Smooth muscle cell (in vitro differentiated cells): ENCODE results near the gene ARPC1A. TPM values are rescaled to one million over a fixed set of nuclear protein-coding genes. Genes with fewer than 3 reads are reported as not detected.
"Not testable (repeated sequence)": the region's sequence is repeated elsewhere in the genome, so short reads cannot be mapped to it uniquely, and the experiment has no call there.

Experiments
- DNase-seq: peaks from one replicate; lab custom pipeline; 2025; ENCODE audit not compliant: unreplicated experiment; lab: John Stamatoyannopoulos, UW
- H2AFZ ChIP-seq: fragments of 200-600 bp; sonication (generic); 2 replicates; pipeline ENCODE4 v1.6.0; 2016; ENCODE audit warnings: antibody characterized with exemption, low read depth, mild to moderate bottlenecking
- H3F3A ChIP-seq: fragments of 200-600 bp; sonication (generic); 2 replicates; pipeline ENCODE4 v1.6.0; 2017; ENCODE audit warnings: antibody characterized with exemption, low read depth
- H3K27ac ChIP-seq: fragments of 200-600 bp; sonication (generic); 2 replicates; pipeline ENCODE4 v1.5.1; 2016; ENCODE audit warnings: low read depth, mild to moderate bottlenecking
- H3K27me3 ChIP-seq: fragments of 200-600 bp; sonication (generic); 2 replicates; pipeline ENCODE4 v1.6.1; 2016; ENCODE audit warnings: low read depth, mild to moderate bottlenecking
- H3K36me3 ChIP-seq: fragments of 200-600 bp; sonication (generic); 2 replicates; pipeline ENCODE4 v1.5.1; 2016; ENCODE audit warnings: low read depth
- H3K4me1 ChIP-seq: fragments of 200-600 bp; sonication (generic); 2 replicates; pipeline ENCODE4 v1.5.1; 2016; ENCODE audit warnings: low read depth
- H3K4me2 ChIP-seq: fragments of 200-600 bp; sonication (generic); 2 replicates; pipeline ENCODE4 v1.6.0; 2016; ENCODE audit warnings: mild to moderate bottlenecking
- H3K4me3 ChIP-seq: fragments of 200-600 bp; sonication (generic); 2 replicates; pipeline ENCODE4 v1.5.1; 2016; ENCODE audit warnings: mild to moderate bottlenecking
- H3K79me2 ChIP-seq: fragments of 200-600 bp; sonication (generic); 2 replicates; pipeline ENCODE4 v1.6.0; 2016; ENCODE audit warnings: low read depth, mild to moderate bottlenecking
- H3K9ac ChIP-seq: fragments of 200-600 bp; sonication (generic); 2 replicates; pipeline ENCODE4 v1.6.0; 2016; ENCODE audit warnings: low read depth
- H3K9me3 ChIP-seq: fragments of 200-600 bp; sonication (generic); replicated peaks from 2 replicates; pipeline ENCODE4 v1.5.1; 2016; ENCODE audit warnings: low read depth
- H4K20me1 ChIP-seq: fragments of 200-600 bp; sonication (generic); 2 replicates; pipeline ENCODE4 v1.6.0; 2016; ENCODE audit warnings: low read depth
- WGBS: methylation state at CpG from one replicate; pipeline ENCODE4 v1.1.7; 2016; ENCODE audit warnings: low lambda C conversion rate; 5-methylcytosine and 5-hydroxymethylcytosine counted together
- polyA plus RNA-seq: library from polyadenylated mRNA; unstranded; fragments of >200 nt; fragmentation: Nextera tagmentation; extraction: Ambion mirVana; gene quantifications from 2 replicates; pipeline ENCODE4 v1.2.1, GENCODE V29; 2016
- total RNA-seq: library from RNA; depleted of rRNA; stranded (reverse); fragments of >200 nt; gene quantifications from 2 replicates; pipeline ENCODE4 v1.2.3, GENCODE V29; 2014
- TF ChIP-seq, protein P1 (sequence below): fragments of 200-600 bp; sonication (generic); IDR thresholded peaks from 2 replicates; pipeline ENCODE4 v1.5.1; 2017; ENCODE audit warnings: borderline replicate concordance, mild to moderate bottlenecking, antibody characterized with exemption; ENCODE audit not compliant: insufficient read depth, poor library complexity, severe bottlenecking

The ARPC1A gene
- total and polyA plus RNA-seq, 2 experiments from 2014 or later: 85.0 to 113 TPM

DNA sequence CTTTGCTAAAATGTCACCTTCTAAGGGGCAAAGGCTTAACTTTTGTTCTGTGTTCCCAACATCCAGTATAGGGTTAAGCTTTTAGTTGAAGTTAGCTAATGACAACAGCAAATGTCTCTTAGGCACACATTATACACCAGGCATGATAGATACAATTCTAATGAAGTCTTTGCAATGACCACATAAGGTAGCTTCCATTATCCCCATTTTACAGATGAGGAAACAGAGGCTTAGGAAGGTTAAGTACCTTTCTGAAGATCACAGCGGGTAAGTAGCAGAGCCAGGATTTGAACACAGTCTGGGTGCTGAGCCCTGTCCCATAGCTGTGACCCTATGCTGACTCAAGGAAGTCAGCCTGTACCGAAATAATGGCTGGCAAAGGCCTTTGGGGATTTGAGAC is 84.9 kb downstream of the ARPC1A start:
- whole genome bisulfite sequencing: 100% methylated on average over 2 of the region's 2 CpGs
- H3K4me1 ChIP-seq: peaks cover 17% of the 10 kb centered on the region
- no peaks in the 10 kb centered on the region for H3K27me3 ChIP-seq
- H3K36me3 ChIP-seq: peaks cover 10% of the 10 kb centered on the region
- H3K9me3 ChIP-seq: no peaks in the 10 kb centered on the region
- no peaks in the 10 kb centered on the region for H3F3A ChIP-seq
- no peak overlapping the region for H2AFZ ChIP-seq
- H4K20me1 ChIP-seq: peaks cover 45% of the 10 kb centered on the region
- TF ChIP-seq, protein P1, sequence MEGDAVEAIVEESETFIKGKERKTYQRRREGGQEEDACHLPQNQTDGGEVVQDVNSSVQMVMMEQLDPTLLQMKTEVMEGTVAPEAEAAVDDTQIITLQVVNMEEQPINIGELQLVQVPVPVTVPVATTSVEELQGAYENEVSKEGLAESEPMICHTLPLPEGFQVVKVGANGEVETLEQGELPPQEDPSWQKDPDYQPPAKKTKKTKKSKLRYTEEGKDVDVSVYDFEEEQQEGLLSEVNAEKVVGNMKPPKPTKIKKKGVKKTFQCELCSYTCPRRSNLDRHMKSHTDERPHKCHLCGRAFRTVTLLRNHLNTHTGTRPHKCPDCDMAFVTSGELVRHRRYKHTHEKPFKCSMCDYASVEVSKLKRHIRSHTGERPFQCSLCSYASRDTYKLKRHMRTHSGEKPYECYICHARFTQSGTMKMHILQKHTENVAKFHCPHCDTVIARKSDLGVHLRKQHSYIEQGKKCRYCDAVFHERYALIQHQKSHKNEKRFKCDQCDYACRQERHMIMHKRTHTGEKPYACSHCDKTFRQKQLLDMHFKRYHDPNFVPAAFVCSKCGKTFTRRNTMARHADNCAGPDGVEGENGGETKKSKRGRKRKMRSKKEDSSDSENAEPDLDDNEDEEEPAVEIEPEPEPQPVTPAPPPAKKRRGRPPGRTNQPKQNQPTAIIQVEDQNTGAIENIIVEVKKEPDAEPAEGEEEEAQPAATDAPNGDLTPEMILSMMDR: no peak
- H3K4me2 ChIP-seq: no peak overlapping the region
- H3K79me2 ChIP-seq: peaks cover 73% of the 10 kb centered on the region
- DNase-seq: no peak
- no peak overlapping the region for H3K4me3 ChIP-seq
- no peak overlapping the region for H3K27ac ChIP-seq
- no peak overlapping the region for H3K9ac ChIP-seq

DNA sequence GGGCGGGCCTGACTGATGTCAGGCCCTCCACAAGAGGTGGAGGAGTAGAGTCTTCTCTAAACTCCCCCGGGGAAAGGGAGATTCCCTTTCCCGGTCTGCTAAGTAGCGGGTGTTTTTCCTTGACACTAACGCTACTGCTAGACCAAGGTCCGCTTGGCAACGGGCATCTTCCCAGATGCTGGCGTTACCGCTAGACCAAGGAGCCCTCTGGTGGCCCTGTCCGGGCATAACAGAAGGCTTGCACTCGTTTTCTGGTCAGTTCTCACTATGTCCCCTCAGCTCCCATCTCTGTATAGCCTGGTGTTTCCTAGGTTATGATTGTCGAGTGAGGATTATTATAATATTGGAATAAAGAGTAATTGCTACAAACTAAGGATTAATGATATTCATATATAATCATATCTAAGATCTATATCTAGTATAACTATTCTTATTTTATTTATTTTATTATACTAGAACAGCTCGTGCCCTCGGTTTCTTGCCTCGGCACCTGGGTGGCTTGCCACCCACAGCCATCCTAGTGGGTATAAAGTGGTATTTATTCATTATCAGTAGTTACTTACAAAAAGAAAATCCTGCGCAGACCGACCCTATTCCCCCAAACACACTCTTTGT is 89.9 kb downstream of the ARPC1A start:
- 72% methylated on average over 17 of the region's 17 CpGs for WGBS
- H3F3A ChIP-seq: not testable (repeated sequence)

More for the DNA sequence above, 89.9 kb downstream of the ARPC1A start:
- H4K20me1 ChIP-seq: peaks cover 31% of the 10 kb centered on the region
- H2AFZ ChIP-seq, DNase-seq, H3K27ac ChIP-seq, H3K9me3 ChIP-seq, H3K4me3 ChIP-seq, H3K4me1 ChIP-seq, H3K9ac ChIP-seq, H3K27me3 ChIP-seq, H3K4me2 ChIP-seq: not testable (repeated sequence)
- TF ChIP-seq, protein P1: peak; percentile 57
- H3K79me2 ChIP-seq: peaks cover 29% of the 10 kb centered on the region
- H3K36me3 ChIP-seq: peaks cover 19% of the 10 kb centered on the region

Other genes with a start within 250 kb of the ARPC1A start
- gene SMURF1, start 181.8 kb upstream of the ARPC1A start, total RNA-seq: 15.5 and 28.5 TPM in 2 replicates
- gene SMURF1, start 181.8 kb upstream of the ARPC1A start, polyA plus RNA-seq: 16.2 and 17.5 TPM in 2 replicates
- not detected in 2 replicates for gene KPNA7, start 117.8 kb upstream of the ARPC1A start, total RNA-seq
- gene KPNA7, start 117.8 kb upstream of the ARPC1A start, polyA plus RNA-seq: not detected in 2 replicates
- not detected in 2 replicates for gene MYH16, start 53.1 kb upstream of the ARPC1A start, total RNA-seq
- gene MYH16, start 53.1 kb upstream of the ARPC1A start, polyA plus RNA-seq: not detected in 2 replicates
- 105 and 167 TPM in 2 replicates for gene ARPC1B, start 48.8 kb downstream of the ARPC1A start, total RNA-seq
- gene ARPC1B, start 48.8 kb downstream of the ARPC1A start, polyA plus RNA-seq: 204 and 225 TPM in 2 replicates
- 57.5 and 89.4 TPM in 2 replicates for gene PDAP1, start 82.7 kb downstream of the ARPC1A start, total RNA-seq
- gene PDAP1, start 82.7 kb downstream of the ARPC1A start, polyA plus RNA-seq: 77.3 and 82.1 TPM in 2 replicates
- 97.2 and 133 TPM in 2 replicates for gene BUD31, start 83.1 kb downstream of the ARPC1A start, total RNA-seq
- gene BUD31, start 83.1 kb downstream of the ARPC1A start, polyA plus RNA-seq: 222 and 249 TPM in 2 replicates
- 2.7 and 10.8 TPM in 2 replicates for gene PTCD1, start 112.9 kb downstream of the ARPC1A start, total RNA-seq
- 4.5 and 6.6 TPM in 2 replicates for gene PTCD1, start 112.9 kb downstream of the ARPC1A start, polyA plus RNA-seq
- gene CPSF4, start 113.0 kb downstream of the ARPC1A start, total RNA-seq: 23.6 and 27.1 TPM in 2 replicates
- gene CPSF4, start 113.0 kb downstream of the ARPC1A start, polyA plus RNA-seq: 30.3 and 37.0 TPM in 2 replicates
- 1,182 and 2,081 TPM in 2 replicates for gene ATP5MF, start 140.3 kb downstream of the ARPC1A start, total RNA-seq
- 698 and 730 TPM in 2 replicates for gene ATP5MF, start 140.3 kb downstream of the ARPC1A start, polyA plus RNA-seq
- gene ZNF789, start 147.0 kb downstream of the ARPC1A start, total RNA-seq: 1.6 and 2.5 TPM in 2 replicates
- gene ZNF789, start 147.0 kb downstream of the ARPC1A start, polyA plus RNA-seq: 2.2 and 4.0 TPM in 2 replicates
- gene ZNF394, start 174.4 kb downstream of the ARPC1A start, total RNA-seq: 14.6 and 27.7 TPM in 2 replicates
- 13.2 and 21.2 TPM in 2 replicates for gene ZNF394, start 174.4 kb downstream of the ARPC1A start, polyA plus RNA-seq
- 16.5 and 20.2 TPM in 2 replicates for gene ZKSCAN5, start 178.8 kb downstream of the ARPC1A start, total RNA-seq
- gene ZKSCAN5, start 178.8 kb downstream of the ARPC1A start, polyA plus RNA-seq: 7.6 and 8.4 TPM in 2 replicates
- gene FAM200A, start 226.2 kb downstream of the ARPC1A start, total RNA-seq: 10.0 and 12.8 TPM in 2 replicates
- gene FAM200A, start 226.2 kb downstream of the ARPC1A start, polyA plus RNA-seq: 5.9 and 8.1 TPM in 2 replicates
- 55.5 and 67.2 TPM in 2 replicates for gene ZNF655, start 232.7 kb downstream of the ARPC1A start, total RNA-seq
- gene ZNF655, start 232.7 kb downstream of the ARPC1A start, polyA plus RNA-seq: 21.6 and 33.4 TPM in 2 replicates